Panc1 (cell line): Measurements from ENCODE around the gene MLYCD. TPM values are rescaled to one million over a fixed set of nuclear protein-coding genes. Genes with fewer than 3 reads are reported as not detected.

Experiments used
- ATAC-seq: fragments of 200-7000 bp; cut with Tn5 transposase; 2 replicates; pipeline ENCODE4 v1.9.1; 2020; ENCODE audit warnings: mild to moderate bottlenecking, moderate library complexity
- BruUV-seq: library from RNA; stranded (reverse); fragments of 400-500 nt; replicated peaks from 2 replicates; lab custom pipeline; 2021; lab: Mats Ljungman, UMichigan
- CTCF ChIA-PET: fragments of 300-600 bp; sonication (Branson Sonifier 250); formaldehyde crosslinking; loops from one replicate; lab custom pipeline; 2022; ENCODE audit warnings: antibody characterized with exemption; lab: Charles Lee
- POLR2A ChIA-PET: fragments of 300-600 bp; sonication (Branson Sonifier 250); formaldehyde crosslinking; loops from one replicate; lab custom pipeline; 2022; ENCODE audit warnings: antibody characterized with exemption; lab: Charles Lee
- DNase-seq: peaks from one replicate; pipeline ENCODE4 v3.0.0-alpha.2; 2010; ENCODE audit warnings: low read depth, low spot score
- H3K27ac ChIP-seq: 2 replicates; pipeline ENCODE4 v1.5.1; 2011; ENCODE audit warnings: mild to moderate bottlenecking, low read length, inconsistent platforms
- H3K27me3 ChIP-seq: fragments of 200-500 bp; sonication (Bioruptor generic); 2 replicates; pipeline ENCODE4 v1.6.0; 2014; ENCODE audit warnings: low read length, inconsistent platforms; ENCODE audit not compliant: control insufficient read depth, insufficient read depth
- H3K36me3 ChIP-seq: fragments of 200-500 bp; sonication (Bioruptor generic); 2 replicates; pipeline ENCODE4 v1.5.1; 2014; ENCODE audit warnings: inconsistent platforms, mild to moderate bottlenecking, low read length, moderate library complexity; ENCODE audit not compliant: control insufficient read depth, insufficient read depth
- H3K4me1 ChIP-seq: 2 replicates; pipeline ENCODE4 v1.5.1; 2011; ENCODE audit warnings: inconsistent platforms, mild to moderate bottlenecking, low read length, moderate library complexity; ENCODE audit not compliant: control insufficient read depth, insufficient read depth
- H3K4me3 ChIP-seq, 2 experiments: 2 replicates each; pipeline ENCODE4 v1.5.1; 2011 to 2012; ENCODE audit warnings: low read depth in 2 of 2, low read length in 2 of 2, mild to moderate bottlenecking in 2 of 2, inconsistent platforms in 1 of 2, moderate library complexity in 1 of 2
- H3K9me3 ChIP-seq: fragments of 200-500 bp; sonication (Bioruptor generic); 2 replicates; pipeline ENCODE4 v1.5.1; 2014; ENCODE audit warnings: low read depth, mild to moderate bottlenecking, inconsistent platforms, low read length, moderate library complexity; ENCODE audit not compliant: control insufficient read depth, insufficient read depth
- CTCF ChIP-seq: fragments of 450-650 bp; IDR thresholded peaks from 2 replicates; pipeline ENCODE4 v1.5.1; 2017; ENCODE audit warnings: mild to moderate bottlenecking
- POLR2AphosphoS5 ChIP-seq: IDR thresholded peaks from 2 replicates; pipeline ENCODE4 v1.6.1; 2012; ENCODE audit warnings: mild to moderate bottlenecking, low read depth, low read length, moderate library complexity
- REST ChIP-seq, 2 experiments: IDR thresholded peaks; 2 replicates each; pipeline ENCODE4 v1.6.1; 2011 to 2012; ENCODE audit warnings: low read depth in 2 of 2, control low read depth in 1 of 2, low read length in 1 of 2, mild to moderate bottlenecking in 1 of 2, moderate library complexity in 1 of 2; ENCODE audit not compliant: insufficient read depth in 1 of 2
- SIN3A ChIP-seq: IDR thresholded peaks from 2 replicates; pipeline ENCODE4 v1.6.1; 2012; ENCODE audit warnings: low read depth, mild to moderate bottlenecking, low read length, moderate library complexity, borderline replicate concordance; ENCODE audit not compliant: insufficient read depth
- TCF7L2 ChIP-seq: IDR thresholded peaks from 2 replicates; pipeline ENCODE4 v1.6.1; 2011; ENCODE audit warnings: mild to moderate bottlenecking, low read depth, low read length, inconsistent platforms
- in situ Hi-C: cut with HindIII; loops from 2 replicates; pipeline ENCODE4 v1.10.0; 2016; ENCODE audit warnings: low sequenced_read_pairs, low pct_unique_long_range_greater_than_20kb
- intact Hi-C: fragments of 100-400 bp; cut with micrococcal nuclease; formaldehyde crosslinking; loops from one replicate; pipeline ENCODE4 v1.10.0; 2022; ENCODE audit not compliant: unreplicated experiment
- total RNA-seq: library from RNA; stranded (reverse); gene quantifications from one replicate; pipeline ENCODE4 v1.2.1, GENCODE V29; 2021; ENCODE audit not compliant: unreplicated experiment

MLYCD gene
- total RNA-seq, 1 experiment from 2014 or later = 2.2 TPM

GRCh38 chr16:83966153-83966696 is 67.3 kb downstream of the MLYCD start:
- Histone ChIP-seq H3K4me3 (no peak overlapping the region), H3K27ac (no peak overlapping the region), H3K9me3 (no peaks in the 10 kb centered on the region), H3K4me1 (no peaks in the 10 kb centered on the region), H3K27me3 (no peaks in the 10 kb centered on the region), H3K36me3 (no peaks in the 10 kb centered on the region)
- in situ Hi-C loops = no loop called here
- TF ChIP-seq POLR2AphosphoS5 (no peak), TCF7L2 (no peak), REST (IDR thresholded peaks at IDR 0.05; ENCODE audit: insufficient read depth in 1 of 2, low read depth in 2 of 2, low read length in 1 of 2) (no peak), SIN3A (no peak), CTCF (no peak)
- BruUV-seq = no TSS peak
- ChIA-PET POLR2A (no interaction called here), CTCF (no interaction called here)
- intact Hi-C loops = no loop called here
- DNase-seq = no peak
- no peak for ATAC-seq

- BruUV-seq = no TSS peak
- Histone ChIP-seq H3K27ac (no peak overlapping the region), H3K4me3 (no peak overlapping the region), H3K36me3 (no peaks in the 10 kb centered on the region), H3K27me3 (no peaks in the 10 kb centered on the region), H3K4me1 (no peaks in the 10 kb centered on the region), H3K9me3 (no peaks in the 10 kb centered on the region)
- no peak for TF ChIP-seq POLR2AphosphoS5
- TF ChIP-seq CTCF = no peak
- TF ChIP-seq TCF7L2 = no peak
- TF ChIP-seq REST (IDR thresholded peaks at IDR 0.05; ENCODE audit: insufficient read depth in 1 of 2, low read depth in 2 of 2, low read length in 1 of 2) = no peak
- no peak for TF ChIP-seq SIN3A
- intact Hi-C loops = no loop called here
- in situ Hi-C loops = no loop called here
- ChIA-PET POLR2A (no interaction called here), CTCF (no interaction called here)
- ATAC-seq = no peak
- DNase-seq = no peak
Measured at GRCh38 chr16:83967091-83967490, 68.2 kb downstream of the MLYCD start.
